T1000 (cell line): ENCODE results near the gene CFAP210.

ENCODE experiments used
- DNase-seq: peaks from one replicate; lab custom pipeline; 2025; ENCODE audit warnings: mixed read lengths; lab: John Stamatoyannopoulos, UW

CFAP210 gene, protein sequence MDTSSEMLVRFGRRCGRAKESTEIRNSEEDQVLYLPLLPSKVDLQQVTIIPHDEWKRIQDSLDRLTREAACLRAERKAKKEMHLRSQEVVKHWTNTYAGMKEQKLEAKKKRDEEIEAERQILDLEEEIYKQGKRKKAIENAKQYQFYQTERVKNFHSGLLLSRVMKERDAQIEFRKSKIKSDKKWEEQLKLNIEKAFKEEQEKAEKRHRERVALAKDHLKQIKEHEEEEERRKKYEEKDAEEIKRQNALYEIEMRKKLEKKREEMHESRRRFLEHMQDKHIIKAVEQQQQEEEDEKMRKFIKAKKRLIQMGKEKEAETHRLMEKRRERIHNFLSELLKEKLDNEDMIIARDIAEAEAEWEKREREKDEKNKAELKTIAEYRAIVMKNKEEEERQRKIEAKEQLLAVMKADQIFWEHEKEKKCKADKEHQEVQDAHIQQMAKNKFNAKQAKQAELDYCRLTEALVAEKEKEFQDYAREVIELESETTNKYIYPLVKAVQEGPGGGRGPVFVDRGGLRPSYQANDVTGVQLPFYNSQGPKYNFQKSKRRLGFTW

DNA sequence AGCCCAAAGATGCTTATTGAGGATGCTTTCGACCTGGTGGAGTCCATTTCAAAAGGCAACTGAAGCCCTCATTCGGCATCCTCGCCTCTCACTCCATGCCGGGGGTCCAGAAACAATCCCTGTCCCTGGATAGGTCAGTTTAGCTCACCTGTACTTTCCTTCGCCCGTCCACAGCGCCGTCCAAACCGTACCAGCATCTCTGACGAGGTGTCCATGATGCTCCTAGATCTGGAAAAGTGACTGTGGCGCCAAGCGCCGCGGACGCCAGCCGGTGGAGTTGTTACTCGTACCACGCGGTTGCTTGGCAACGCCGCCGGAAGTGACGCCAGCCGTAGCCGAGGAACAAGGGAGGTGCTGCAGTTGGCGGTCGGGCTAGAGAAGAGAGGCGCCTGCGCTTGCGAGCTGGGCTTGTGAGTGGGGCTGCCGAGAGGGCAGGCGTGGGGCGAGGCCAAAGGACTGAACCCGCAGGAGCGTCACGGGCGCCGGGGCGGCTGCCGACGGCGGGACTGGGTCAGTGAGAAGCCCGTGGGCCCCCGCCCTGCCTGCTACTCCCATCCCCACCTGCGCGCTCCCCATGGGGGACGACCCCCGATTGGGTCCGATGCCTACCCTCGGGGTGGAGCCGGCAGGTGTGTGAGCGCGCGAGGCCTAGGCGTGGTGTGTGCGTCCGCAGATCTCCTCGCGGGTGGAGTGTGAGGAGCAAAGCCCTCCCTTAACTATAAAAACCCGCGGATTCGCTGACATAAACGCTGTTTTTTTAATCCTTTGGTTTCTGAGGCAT lies at the start of gene CFAP210, which contains the start of gene PHOSPHO2:
CFAP210 (minus strand) TSS at position 293 of the 781 bp plus-strand sequence; CDS start at position 215, 78 bp downstream.
PHOSPHO2 (plus strand) TSS at position 357 of the 781 bp plus-strand sequence. CDS start 6,503 bp downstream, outside the sequence.
- DNase-seq: peak; percentile 95

GRCh38 chr2:169743549-169743948 lies 49.3 kb upstream of the CFAP210 start:
- DNase-seq: no peak

DNA sequence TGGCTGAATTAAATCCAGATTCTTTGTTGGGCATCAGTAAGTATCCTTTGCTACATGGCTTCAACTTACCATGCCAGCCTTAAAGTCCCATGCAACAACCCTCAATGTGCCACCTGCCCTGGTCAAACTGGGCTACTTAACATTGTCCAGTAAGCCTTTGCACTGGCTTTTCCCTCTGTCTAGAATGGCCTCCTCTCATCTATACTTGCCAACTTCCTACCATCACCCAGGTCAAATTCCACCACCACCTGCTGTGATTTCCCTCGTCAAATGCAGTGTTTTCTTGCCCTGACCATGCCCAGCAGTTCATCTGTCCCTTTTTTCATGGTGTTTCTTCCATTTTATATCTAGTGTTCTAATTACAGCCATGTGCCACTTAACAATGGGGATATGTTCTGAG lies 45.1 kb upstream of the CFAP210 start:
- DNase-seq: no peak

DNA sequence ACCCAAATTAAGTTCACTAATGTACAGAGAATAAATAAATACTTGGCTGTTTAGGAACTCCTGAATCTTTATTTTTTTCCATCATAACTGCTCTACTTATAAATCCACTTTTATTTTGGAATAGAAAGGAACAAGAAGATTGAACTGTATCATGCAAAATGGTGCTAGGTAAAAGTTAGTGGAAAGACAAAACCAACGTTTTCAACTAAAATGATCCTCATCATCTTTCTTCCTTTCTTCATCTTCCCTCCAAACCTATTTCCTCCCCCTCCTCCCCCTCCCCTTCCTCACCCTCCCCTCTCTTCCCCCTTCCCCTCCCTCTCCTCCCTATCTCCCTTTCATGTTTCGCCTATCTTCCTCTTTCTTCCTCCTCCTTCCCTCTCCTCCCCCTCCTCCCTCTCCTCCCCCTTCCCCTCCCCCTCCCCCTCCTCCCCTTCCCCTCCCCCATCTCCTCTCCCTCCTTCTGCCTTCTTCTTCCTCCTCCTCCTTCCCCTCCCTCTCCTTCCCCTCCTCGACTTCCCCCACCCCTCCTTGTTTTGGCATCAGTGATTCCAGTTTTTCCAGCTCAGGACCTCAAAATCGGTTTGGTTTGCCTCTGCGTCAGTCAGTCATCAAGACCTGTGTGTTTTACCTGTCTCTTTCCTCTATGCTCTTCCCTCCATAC lies 44.5 kb upstream of the CFAP210 start:
- no peak for DNase-seq

DNA sequence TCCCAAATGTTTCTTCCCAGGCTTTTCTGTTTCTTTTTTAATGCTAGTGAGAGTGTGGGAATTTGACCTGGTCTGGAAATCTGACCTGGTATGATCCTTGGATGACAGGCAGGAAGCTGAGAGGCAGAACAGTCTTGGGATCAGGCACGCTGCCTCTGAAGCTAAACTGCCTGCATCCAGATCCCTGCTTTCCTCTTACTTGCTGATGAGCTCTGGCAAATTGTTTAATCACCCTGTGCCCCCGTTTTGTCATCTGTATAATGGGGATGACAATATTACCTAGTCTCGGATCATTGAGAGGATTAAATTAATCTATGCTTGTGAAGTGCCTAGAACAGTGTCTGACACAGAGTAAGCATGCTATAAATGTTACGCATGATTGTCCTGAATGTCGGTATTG lies 42.7 kb upstream of the CFAP210 start:
- no peak for DNase-seq

- no peak for DNase-seq
These were observed 41.4 kb upstream of the CFAP210 start for GRCh38 chr2:169735623-169736022.

DNA sequence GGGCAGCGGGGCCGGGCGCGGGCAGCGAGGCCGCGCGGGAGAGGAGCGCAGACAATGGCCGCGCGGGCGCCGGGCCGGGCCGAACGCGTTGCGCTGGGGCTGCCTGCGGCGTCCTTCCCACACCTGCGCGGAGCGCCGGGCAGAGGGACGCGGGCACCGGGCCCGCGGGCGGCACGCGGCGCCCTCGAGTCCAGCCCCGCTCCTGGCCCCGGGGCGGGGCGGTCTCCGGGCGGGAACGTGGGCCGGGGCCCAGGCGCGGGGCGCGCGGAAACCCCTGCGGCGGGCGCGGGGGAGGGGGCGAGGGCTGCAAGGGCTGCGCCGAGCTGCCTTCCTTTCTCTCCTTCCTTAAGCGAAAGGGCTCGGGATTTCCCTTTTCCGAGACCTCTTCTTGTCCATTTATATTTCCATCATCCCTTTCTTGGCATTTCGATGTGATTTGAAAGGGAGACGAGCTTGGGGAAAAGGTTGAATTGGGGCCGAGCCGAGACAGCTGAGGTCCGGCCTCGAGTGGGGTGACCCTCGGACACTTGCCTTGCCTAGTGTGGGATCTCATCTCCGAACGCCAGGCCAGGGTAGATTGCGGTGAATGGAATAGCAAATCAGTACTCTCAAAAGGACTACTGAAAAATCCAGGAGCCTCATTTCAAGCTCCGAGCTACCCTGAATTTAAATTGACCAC lies 40.1 kb upstream of the CFAP210 start:
- DNase-seq: no peak

GRCh38 chr2:169732583-169733358 lies 38.6 kb upstream of the CFAP210 start:
- DNase-seq: no peak

- DNase-seq: no peak
These were observed 37.9 kb upstream of the CFAP210 start for GRCh38 chr2:169732075-169732474.

- DNase-seq: no peak
These were observed 35.0 kb upstream of the CFAP210 start for GRCh38 chr2:169729274-169729605.

- DNase-seq: no peak
These were observed 32.9 kb upstream of the CFAP210 start for GRCh38 chr2:169727065-169727464.

DNA sequence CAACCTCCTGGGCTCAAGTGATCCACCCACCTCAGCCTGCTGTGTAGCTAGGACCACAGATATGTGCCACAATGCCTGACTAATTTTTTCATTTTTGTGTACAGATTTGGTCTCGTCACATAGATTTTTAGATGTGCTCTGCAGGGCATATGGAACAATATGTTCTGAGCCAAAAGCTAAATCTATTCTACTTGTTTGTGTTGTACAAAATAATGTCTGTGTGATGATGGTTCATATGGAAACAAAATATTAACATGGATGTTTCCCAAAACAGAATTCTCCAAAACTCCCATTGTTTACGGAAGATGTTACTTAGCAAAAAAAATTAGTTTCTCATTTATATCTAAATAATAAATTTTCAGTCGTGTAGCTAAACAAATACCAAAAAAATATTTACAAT lies 26.8 kb upstream of the CFAP210 start:
- DNase-seq: no peak

DNA sequence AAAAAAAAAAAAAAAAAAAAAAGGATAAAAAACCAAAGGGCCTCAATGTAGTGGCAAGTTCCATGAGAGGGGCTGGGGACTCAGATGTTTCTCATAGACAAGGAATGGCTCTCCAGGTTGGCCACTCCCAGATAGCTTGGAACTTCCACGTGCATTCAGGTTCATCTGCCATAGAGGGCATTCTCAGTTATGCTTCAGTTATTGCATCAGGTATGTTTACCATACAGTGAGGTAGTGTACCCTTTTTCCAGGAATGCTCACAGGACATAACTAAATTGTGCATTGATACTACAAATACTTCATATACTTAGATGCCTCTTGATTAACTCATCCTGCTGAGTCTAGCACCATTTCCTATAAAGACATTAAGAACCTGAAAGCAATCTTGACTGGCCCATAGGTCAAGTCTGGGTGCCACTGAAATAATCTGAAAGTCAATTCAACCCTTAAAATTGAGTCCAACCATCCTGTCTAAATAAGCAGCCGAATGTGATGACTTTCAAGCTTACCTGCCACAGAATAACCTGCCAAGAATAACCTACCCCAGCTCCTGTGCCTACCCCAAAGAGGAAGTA lies 24.8 kb upstream of the CFAP210 start:
- no peak for DNase-seq

- no peak for DNase-seq
These were observed 23.5 kb upstream of the CFAP210 start for GRCh38 chr2:169717691-169718063.

- DNase-seq: no peak
These were observed 22.9 kb upstream of the CFAP210 start for GRCh38 chr2:169716938-169717690.

DNA sequence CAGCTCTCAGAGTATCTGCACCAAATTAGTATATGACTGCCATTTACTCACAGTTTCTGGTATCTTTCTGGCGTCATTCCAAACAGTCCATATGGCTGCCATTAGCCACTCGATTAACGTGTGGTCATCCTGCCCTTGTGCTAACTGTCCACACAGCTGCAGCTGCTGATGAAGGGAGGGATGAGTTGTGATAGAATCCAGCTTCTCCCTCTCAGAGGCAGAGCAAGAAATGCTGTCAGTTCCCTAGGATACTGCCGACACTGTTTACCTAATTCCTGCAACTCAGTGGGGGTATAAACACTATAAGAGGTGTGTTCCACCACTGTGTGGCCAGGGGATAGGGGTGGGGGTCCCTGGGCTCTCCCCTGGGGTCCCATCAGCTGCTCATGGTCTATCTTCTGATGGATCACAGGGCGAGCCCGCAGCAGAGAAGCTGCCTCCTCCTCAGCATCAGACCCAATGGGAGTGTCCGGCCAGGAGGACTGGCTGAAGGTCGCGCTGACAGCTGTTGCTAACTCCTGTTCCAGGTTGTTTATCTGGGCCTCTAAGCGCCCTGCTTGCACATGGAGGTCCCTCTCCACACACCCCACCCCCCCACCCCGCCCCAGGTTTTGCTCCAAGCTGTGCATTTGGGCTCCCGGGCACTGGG lies 22.2 kb upstream of the CFAP210 start:
- no peak for DNase-seq

- no peak for DNase-seq
These were observed 21.4 kb upstream of the CFAP210 start for GRCh38 chr2:169715379-169716237.

DNA sequence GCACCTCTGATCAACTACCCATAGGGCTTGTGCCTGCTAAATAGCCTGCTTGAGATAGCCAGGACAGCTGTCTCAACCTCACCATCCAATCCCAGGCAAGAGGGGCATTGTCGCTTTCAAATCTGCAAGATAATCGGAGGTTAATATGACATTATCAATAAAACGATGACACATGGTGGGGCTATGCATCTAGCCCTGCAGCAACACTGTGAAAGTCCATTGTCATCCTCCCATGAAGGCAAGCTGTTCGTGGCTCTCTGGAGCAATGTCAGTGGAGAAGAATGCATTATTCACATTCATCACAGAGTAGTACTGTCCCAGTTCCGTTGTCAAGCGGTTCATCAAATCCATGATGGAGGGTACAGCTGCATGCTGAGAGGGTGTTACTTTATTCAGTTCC lies 20.5 kb upstream of the CFAP210 start:
- no peak for DNase-seq
